CD4-positive, alpha-beta memory T cell (primary cell): ENCODE results near the gene SCTR. TPM values are rescaled to one million over a fixed set of nuclear protein-coding genes. Genes with fewer than 3 reads are reported as not detected.
A peak's percentile ranks its signal among the peaks of the same experiment; 100 is the strongest.

ENCODE experiments used
- CTCF ChIA-PET: fragments of 350-600 bp; sonication (Branson Sonifier 250); formaldehyde crosslinking; loops from one replicate; lab custom pipeline; 2021; ENCODE audit warnings: inconsistent platforms; ENCODE audit not compliant: partially characterized antibody; lab: Charles Lee
- POLR2A ChIA-PET: fragments of 350-600 bp; sonication (Branson Sonifier 250); formaldehyde crosslinking; loops from one replicate; lab custom pipeline; 2021; ENCODE audit not compliant: partially characterized antibody; lab: Charles Lee
- DNase-seq, 5 donors: peaks; one replicate each; pipeline versions ENCODE4 v3.0.0 to v3.0.0-alpha.2; 2020 to 2022; ENCODE audit warnings: mixed read lengths in 1 of 5
- H3K27ac ChIP-seq: one replicate; pipeline ENCODE4 v1.7.0; 2013; ENCODE audit warnings: low read depth, low read length
- H3K27me3 ChIP-seq: 2 replicates; pipeline ENCODE4 v1.7.0; 2013; ENCODE audit warnings: mild to moderate bottlenecking, low read length, moderate library complexity; ENCODE audit not compliant: insufficient read depth
- H3K36me3 ChIP-seq: 2 replicates; pipeline ENCODE4 v1.7.0; 2013; ENCODE audit warnings: mild to moderate bottlenecking, low read length, moderate library complexity; ENCODE audit not compliant: insufficient read depth
- H3K4me1 ChIP-seq: 2 replicates; pipeline ENCODE4 v1.7.0; 2013; ENCODE audit warnings: mild to moderate bottlenecking, low read length, moderate library complexity; ENCODE audit not compliant: insufficient read depth
- H3K4me3 ChIP-seq, 2 donors: one replicate each; pipeline ENCODE4 v1.7.0; 2013; ENCODE audit warnings: low read length in 2 of 2, mild to moderate bottlenecking in 1 of 2
- H3K9me3 ChIP-seq, 2 donors: one replicate each; pipeline ENCODE4 v1.7.0; 2013; ENCODE audit warnings: low read length in 2 of 2, control low read depth in 1 of 2; ENCODE audit not compliant: control insufficient read depth in 1 of 2
- H3K27ac Mint-ChIP-seq, 7 donors: one replicate each; pipeline ENCODE4 v1.8.0; 2020 to 2021; ENCODE audit warnings: mixed read lengths in 7 of 7, mild to moderate bottlenecking in 6 of 7, inconsistent platforms in 3 of 7, moderate library complexity in 3 of 7
- H3K27me3 Mint-ChIP-seq, 2 donors: one replicate each; pipeline ENCODE4 v1.8.0; 2020 to 2021; ENCODE audit warnings: mixed read lengths in 2 of 2
- H3K36me3 Mint-ChIP-seq, 2 donors: one replicate each; pipeline ENCODE4 v1.8.0; 2020 to 2021; ENCODE audit warnings: mixed read lengths in 2 of 2, inconsistent platforms in 1 of 2, mild to moderate bottlenecking in 1 of 2
- H3K4me1 Mint-ChIP-seq, 4 donors: one replicate each; pipeline ENCODE4 v1.8.0; 2020 to 2021; ENCODE audit warnings: mixed read lengths in 4 of 4, mild to moderate bottlenecking in 1 of 4
- H3K4me3 Mint-ChIP-seq, 8 donors: one replicate each; pipeline ENCODE4 v1.8.0; 2020 to 2021; ENCODE audit warnings: mixed read lengths in 8 of 8, mild to moderate bottlenecking in 7 of 8, moderate library complexity in 6 of 8, inconsistent platforms in 3 of 8
- H3K9me3 Mint-ChIP-seq, 8 donors: one replicate each; pipeline ENCODE4 v1.8.0; 2020 to 2021; ENCODE audit warnings: mixed read lengths in 8 of 8, mild to moderate bottlenecking in 5 of 8, inconsistent platforms in 3 of 8, moderate library complexity in 1 of 8
- intact Hi-C: fragments of 100-400 bp; cut with micrococcal nuclease; formaldehyde crosslinking; loops from one replicate; pipeline ENCODE4 v1.15.1; 2023
- polyA plus RNA-seq, 2 donors: library from polyadenylated mRNA; unstranded; fragments of 300-500 nt; fragmentation: Illumina TruSeq; gene quantifications; one replicate each; pipeline ENCODE4 v1.2.3, GENCODE V29; 2021
- total RNA-seq, 2 experiments: library from RNA; stranded (reverse); gene quantifications; one replicate each; pipeline ENCODE4 v1.2.3, GENCODE V29; 2021

The SCTR gene
- total and polyA plus RNA-seq, 4 experiments from 2014 or later = not detected

DNA sequence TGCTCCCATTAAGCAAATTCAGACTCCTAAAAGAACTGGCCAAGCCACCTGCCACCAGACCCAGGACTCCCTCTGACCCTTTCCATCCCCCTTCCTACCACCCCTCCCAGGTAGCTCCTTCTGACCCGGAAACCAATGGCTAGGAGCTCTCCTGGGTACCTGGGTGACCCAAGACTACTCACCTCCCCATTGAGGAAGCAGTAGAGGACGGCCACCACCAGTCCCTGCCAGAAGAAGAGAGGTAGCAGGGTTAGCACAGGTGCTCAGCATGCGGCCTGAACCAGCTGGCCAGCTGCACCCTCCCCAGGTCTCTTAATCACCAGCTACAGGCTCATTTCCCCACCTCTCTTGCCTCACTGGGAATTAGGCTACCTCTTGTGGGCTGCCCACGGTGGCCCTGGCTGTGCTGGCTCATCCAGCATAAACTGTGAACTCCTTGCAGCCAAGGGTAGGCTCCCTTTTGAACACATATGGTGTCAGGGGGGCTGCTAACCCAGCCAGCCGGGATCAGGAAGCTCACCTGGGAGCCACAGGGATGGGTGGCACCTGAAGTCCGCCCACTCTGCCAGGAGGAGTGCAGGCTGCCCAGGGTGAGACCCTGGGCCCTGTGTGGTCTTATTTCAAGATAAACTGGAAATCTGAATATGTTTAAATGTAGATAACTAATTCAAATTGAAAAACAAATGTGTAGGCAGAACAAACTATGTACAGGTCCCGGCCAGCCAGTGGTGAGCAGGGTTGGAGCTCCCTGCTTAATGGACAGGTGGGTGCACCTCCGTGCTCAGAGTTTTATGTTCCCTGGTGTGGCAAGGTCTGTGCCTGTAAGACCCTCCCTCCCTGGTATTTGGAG lies 82.7 kb downstream of the SCTR start:
- POLR2A ChIA-PET = no interaction called here
- no peaks in the 10 kb centered on the region for H3K4me1 Mint-ChIP-seq
- peak overlapping the region in 1 of 8 donors; percentile 16 for H3K4me3 Mint-ChIP-seq
- intact Hi-C loops = no loop called here
- no peaks in the 10 kb centered on the region for H3K9me3 Mint-ChIP-seq
- H3K27ac Mint-ChIP-seq = peak overlapping the region in 1 of 7 donors; percentile 61
- Histone ChIP-seq H3K27me3 (no peaks in the 10 kb centered on the region), H3K4me3 (no peak overlapping the region), H3K9me3 (no peaks in the 10 kb centered on the region), H3K4me1 (no peaks in the 10 kb centered on the region), H3K27ac (no peak overlapping the region), H3K36me3 (no peaks in the 10 kb centered on the region)
- H3K27me3 Mint-ChIP-seq = peaks cover 2 to 4% of the 10 kb centered on the region in 2 donors
- no peak for DNase-seq
- no peaks in the 10 kb centered on the region for H3K36me3 Mint-ChIP-seq
- CTCF ChIA-PET = interaction anchor here (1.5 kb wide), 1 partner anchor 8 kb away, joined by 3 read pairs; no protein-coding TSS in a partner anchor

DNA sequence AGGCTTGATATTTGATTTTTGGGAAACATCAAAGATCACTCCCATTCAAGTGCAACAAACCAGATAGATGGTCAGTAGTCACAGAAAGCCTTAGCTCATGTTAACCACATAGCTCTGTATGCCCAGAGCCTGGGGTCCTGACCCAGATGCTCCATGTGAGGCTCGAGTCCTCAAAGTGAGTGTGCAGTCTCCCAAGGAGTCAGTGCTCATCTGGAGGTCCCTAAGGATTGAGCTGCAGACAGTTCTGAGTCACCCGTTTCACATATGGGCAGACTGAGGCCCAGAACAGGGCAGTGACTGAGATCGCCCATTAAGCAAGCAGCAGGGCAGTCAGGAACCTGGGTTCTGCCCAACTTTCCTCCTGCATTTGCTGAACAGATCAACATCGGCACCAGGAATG lies 83.4 kb downstream of the SCTR start:
- Histone ChIP-seq H3K27ac (no peak overlapping the region), H3K36me3 (no peaks in the 10 kb centered on the region), H3K27me3 (no peaks in the 10 kb centered on the region), H3K9me3 (no peaks in the 10 kb centered on the region), H3K4me1 (no peaks in the 10 kb centered on the region), H3K4me3 (no peak overlapping the region)
- intact Hi-C loops = no loop called here
- Mint-ChIP-seq H3K27me3 (peaks cover 2% of the 10 kb centered on the region in 2 donors), H3K27ac (no peak overlapping the region), H3K9me3 (no peaks in the 10 kb centered on the region), H3K4me1 (no peaks in the 10 kb centered on the region), H3K36me3 (no peaks in the 10 kb centered on the region), H3K4me3 (no peak overlapping the region)
- DNase-seq = no peak
- ChIA-PET CTCF (no interaction called here), POLR2A (no interaction called here)

DNA sequence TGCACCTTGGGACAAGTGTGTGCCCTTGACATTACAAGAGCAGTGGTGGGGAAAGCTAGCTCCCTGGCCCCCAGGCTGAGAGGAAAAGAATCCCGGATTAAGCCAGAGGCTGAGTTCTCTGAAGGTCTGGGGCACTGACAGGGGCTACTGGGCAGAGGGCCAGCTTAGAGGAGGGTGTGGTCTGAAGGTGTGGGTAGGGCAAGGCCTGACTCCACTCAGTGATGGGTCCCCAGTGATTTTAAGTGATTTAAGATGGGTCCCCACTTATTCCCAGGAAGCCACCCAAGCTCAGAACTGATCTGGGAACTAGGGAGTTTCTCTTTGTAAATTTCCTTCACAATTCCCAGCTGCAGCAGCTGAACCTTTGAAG lies 83.8 kb downstream of the SCTR start:
- H3K27ac Mint-ChIP-seq = no peak overlapping the region
- CTCF ChIA-PET = no interaction called here

DNA sequence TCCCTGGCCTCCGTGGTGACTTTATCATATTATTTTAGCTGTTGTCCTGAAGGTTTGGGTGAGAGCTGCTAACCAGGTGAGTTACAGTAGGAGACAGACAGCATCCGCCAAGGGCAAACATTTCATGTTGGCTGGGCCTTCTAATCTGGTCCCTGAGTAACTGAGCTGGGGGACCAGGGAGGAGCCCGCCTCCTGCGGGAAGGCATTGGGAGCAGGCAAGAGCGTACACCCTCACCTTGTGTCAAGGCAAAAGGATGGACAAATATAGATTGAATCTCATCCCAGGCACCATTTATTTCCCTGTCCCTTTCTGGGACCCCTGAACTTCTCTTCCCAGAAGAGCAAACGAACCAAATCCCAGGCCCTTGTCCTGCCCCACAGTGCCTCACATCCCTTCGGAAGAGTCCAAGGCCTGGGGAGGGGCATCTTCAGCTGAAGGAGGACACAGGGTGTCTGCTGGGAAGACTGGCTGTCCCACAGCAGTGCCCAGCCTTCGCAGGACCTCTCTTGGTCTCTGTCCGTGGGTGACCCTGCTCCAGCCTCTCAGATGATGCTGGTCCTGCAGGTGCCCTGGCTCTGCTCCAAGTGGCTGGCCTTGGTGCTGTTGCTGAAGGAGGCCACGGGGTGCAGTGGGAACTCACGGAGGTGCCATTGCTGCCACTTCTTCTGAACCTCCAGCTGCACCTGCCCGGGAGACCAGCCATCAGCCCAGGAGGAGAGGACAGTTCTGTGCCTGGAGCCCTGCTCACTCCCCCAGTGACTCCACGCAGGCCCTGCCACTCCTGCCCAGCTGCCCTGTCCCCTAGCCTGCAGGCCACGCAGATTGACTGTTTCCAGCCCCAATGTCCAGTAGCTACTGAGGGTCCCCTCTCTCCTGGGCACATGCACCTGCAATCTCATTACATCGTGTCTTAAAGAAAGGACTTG lies 84.4 kb downstream of the SCTR start:
- Histone ChIP-seq H3K27me3 (no peaks in the 10 kb centered on the region), H3K9me3 (no peaks in the 10 kb centered on the region), H3K36me3 (no peaks in the 10 kb centered on the region), H3K27ac (no peak overlapping the region), H3K4me1 (no peaks in the 10 kb centered on the region), H3K4me3 (no peak overlapping the region)
- no peak for DNase-seq
- no peaks in the 10 kb centered on the region for H3K36me3 Mint-ChIP-seq
- no peak overlapping the region for H3K27ac Mint-ChIP-seq
- CTCF ChIA-PET = no interaction called here
- no peak overlapping the region for H3K4me3 Mint-ChIP-seq
- POLR2A ChIA-PET = no interaction called here
- H3K9me3 Mint-ChIP-seq = no peaks in the 10 kb centered on the region
- no peaks in the 10 kb centered on the region for H3K4me1 Mint-ChIP-seq
- intact Hi-C loops = no loop called here
- peaks cover 4 to 10% of the 10 kb centered on the region in 2 donors for H3K27me3 Mint-ChIP-seq

More for the DNA sequence above, 83.8 kb downstream of the SCTR start:
- Histone ChIP-seq H3K9me3 (no peaks in the 10 kb centered on the region), H3K27ac (no peak overlapping the region), H3K27me3 (no peaks in the 10 kb centered on the region), H3K4me1 (no peaks in the 10 kb centered on the region), H3K4me3 (no peak overlapping the region), H3K36me3 (no peaks in the 10 kb centered on the region)
- intact Hi-C loops = no loop called here
- peaks cover 4 to 6% of the 10 kb centered on the region in 2 donors for H3K27me3 Mint-ChIP-seq
- POLR2A ChIA-PET = no interaction called here
- no peaks in the 10 kb centered on the region for H3K9me3 Mint-ChIP-seq
- no peaks in the 10 kb centered on the region for H3K36me3 Mint-ChIP-seq
- H3K4me1 Mint-ChIP-seq = no peaks in the 10 kb centered on the region
- no peak for DNase-seq
- no peak overlapping the region for H3K4me3 Mint-ChIP-seq

DNA sequence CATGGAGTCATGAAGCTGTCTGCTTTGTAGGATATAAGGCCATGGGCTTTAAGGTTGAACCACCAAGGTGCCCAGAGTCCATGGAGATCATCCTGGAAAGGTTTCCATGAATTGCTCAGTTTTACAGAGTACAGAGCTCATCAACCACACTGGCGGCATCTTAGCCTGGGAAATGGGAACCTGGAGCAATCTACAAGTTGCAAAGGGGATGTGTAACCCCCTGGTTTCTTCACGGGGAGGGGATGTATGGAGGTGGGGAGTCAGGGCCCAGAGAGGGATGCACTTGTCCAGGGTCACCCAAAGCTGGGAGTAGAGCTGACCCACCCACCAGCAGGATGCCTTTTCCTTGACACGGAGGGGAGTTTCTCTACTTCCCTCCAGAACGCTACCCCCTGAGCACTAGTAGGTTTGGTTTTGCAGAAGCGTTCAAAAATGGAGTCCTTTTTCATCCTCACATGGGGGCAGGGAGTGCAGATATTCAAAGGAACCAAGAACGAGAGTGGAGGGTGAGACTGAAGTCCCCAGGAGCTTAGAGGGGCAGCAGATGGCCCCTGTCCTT lies 85.5 kb downstream of the SCTR start:
- no peaks in the 10 kb centered on the region for H3K4me1 ChIP-seq
- H3K4me3 ChIP-seq = no peak overlapping the region
- intact Hi-C loops = no loop called here
- no peak for DNase-seq
- H3K27ac Mint-ChIP-seq = no peak overlapping the region
- no peaks in the 10 kb centered on the region for H3K36me3 ChIP-seq
- CTCF ChIA-PET = no interaction called here
- no peaks in the 10 kb centered on the region for H3K9me3 ChIP-seq
- no peak overlapping the region for H3K4me3 Mint-ChIP-seq
- POLR2A ChIA-PET = no interaction called here
- no peaks in the 10 kb centered on the region for H3K27me3 ChIP-seq
- H3K9me3 Mint-ChIP-seq = no peaks in the 10 kb centered on the region
- H3K36me3 Mint-ChIP-seq = no peaks in the 10 kb centered on the region
- no peaks in the 10 kb centered on the region for H3K4me1 Mint-ChIP-seq
- H3K27ac ChIP-seq = no peak overlapping the region
- H3K27me3 Mint-ChIP-seq = peaks cover 4 to 16% of the 10 kb centered on the region in 2 donors

DNA sequence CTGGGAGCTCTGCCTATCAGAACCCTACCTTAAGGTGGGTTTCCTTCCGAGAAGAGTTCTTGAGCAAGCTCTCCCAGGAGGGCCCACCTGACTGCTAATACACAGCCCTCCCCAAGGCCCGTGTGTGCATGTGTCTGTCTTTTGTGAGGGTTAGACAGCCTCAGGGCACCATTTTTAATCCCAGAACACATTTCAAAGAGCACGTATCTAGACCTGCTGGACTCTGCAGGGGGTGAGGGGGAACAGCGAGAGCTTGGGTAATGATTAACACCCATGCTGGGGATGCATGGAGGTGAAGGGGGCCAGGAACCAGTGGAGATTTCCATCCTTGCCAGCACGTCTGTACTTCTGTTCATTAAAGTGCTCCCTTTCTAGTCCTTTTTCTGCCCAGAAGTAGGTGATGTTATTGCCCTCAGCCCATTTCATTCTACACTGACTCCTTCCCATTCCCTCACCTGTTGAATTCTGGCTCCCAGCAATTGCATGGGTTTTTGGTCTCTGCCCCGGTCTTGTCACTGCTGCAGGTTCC lies 86.1 kb downstream of the SCTR start:
- H3K4me3 Mint-ChIP-seq = no peak overlapping the region

More for the DNA sequence above, 86.1 kb downstream of the SCTR start:
- Mint-ChIP-seq H3K27ac (no peak overlapping the region), H3K9me3 (no peaks in the 10 kb centered on the region), H3K4me1 (no peaks in the 10 kb centered on the region), H3K36me3 (no peaks in the 10 kb centered on the region), H3K27me3 (peaks cover 6 to 20% of the 10 kb centered on the region in 2 donors)
- H3K27ac ChIP-seq = no peak overlapping the region
- H3K4me3 ChIP-seq = no peak overlapping the region
- H3K36me3 ChIP-seq = no peaks in the 10 kb centered on the region
- ChIA-PET CTCF (no interaction called here), POLR2A (no interaction called here)
- no peak for DNase-seq
- intact Hi-C loops = no loop called here
- no peaks in the 10 kb centered on the region for H3K9me3 ChIP-seq
- H3K4me1 ChIP-seq = no peaks in the 10 kb centered on the region
- no peaks in the 10 kb centered on the region for H3K27me3 ChIP-seq
